ENCODE results near the gene NYAP1. TPM values are rescaled to one million over a fixed set of nuclear protein-coding genes. Genes with fewer than 3 reads are reported as not detected.

Gene NYAP1
- total RNA-seq, 2 donors from 2014 or later, result 0.92 to 0.95 TPM

DNA sequence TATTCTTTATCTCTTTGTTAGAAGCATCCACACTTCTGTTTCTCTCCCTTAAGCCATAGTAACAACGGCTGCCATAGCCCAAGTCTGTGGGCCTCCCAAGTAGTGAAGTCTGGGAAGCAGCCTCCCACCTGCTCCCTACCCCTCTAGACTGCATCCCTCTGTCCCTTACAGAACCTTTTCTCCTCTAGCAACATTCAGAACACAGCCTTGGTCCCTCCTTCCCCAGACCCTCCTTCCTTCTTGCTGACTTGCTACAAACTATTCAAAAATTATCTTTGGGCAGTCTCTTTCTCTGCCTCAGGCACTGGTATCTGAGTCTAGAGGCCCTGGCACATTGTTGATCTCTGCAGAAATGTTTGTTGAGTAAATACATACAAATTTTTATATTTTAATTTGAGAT lies 2.3 kb upstream of the NYAP1 start:
- H3K36me3 ChIP-seq, result no peaks in the 10 kb centered on the region
- H3K4me1 ChIP-seq (ENCODE audit: control insufficient read depth in 1 of 2, low read depth in 2 of 2), result peaks cover 19 to 26% of the 10 kb centered on the region in 2 donors
- DNase-seq (ENCODE audit: low spot score) (no peak), ATAC-seq (ENCODE audit: insufficient number of reproducible peaks, low FRiP score, low read depth) (no peak)
- no peaks in the 10 kb centered on the region for H3K27me3 ChIP-seq (replicated peaks; ENCODE audit: insufficient read depth)
- no peak overlapping the region for H3K4me3 ChIP-seq
- TF ChIP-seq, protein P1, sequence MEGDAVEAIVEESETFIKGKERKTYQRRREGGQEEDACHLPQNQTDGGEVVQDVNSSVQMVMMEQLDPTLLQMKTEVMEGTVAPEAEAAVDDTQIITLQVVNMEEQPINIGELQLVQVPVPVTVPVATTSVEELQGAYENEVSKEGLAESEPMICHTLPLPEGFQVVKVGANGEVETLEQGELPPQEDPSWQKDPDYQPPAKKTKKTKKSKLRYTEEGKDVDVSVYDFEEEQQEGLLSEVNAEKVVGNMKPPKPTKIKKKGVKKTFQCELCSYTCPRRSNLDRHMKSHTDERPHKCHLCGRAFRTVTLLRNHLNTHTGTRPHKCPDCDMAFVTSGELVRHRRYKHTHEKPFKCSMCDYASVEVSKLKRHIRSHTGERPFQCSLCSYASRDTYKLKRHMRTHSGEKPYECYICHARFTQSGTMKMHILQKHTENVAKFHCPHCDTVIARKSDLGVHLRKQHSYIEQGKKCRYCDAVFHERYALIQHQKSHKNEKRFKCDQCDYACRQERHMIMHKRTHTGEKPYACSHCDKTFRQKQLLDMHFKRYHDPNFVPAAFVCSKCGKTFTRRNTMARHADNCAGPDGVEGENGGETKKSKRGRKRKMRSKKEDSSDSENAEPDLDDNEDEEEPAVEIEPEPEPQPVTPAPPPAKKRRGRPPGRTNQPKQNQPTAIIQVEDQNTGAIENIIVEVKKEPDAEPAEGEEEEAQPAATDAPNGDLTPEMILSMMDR (IDR thresholded peaks at IDR 0.05), result no peak
- no peak overlapping the region for H3K27ac ChIP-seq
- no peaks in the 10 kb centered on the region for H3K9me3 ChIP-seq

DNA sequence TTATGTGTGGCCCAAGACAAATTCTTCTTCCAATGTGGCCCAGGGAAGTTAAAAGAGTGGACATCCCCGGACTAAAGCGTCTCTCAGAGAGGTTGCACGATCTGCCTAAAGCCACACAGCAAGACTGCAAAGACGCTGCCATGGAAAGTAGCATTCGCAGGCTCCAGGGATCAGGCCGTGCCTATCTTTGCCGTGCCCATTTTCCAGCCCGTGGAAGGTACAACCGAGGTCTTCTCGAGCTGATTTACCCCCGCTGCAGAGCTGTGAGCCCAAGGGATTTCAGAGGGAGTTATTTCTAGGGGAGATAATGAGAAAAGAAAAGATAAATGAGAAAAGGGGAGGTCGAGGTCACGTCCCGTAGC lies 1.0 kb upstream of the NYAP1 start:
- no peak for ATAC-seq (ENCODE audit: insufficient number of reproducible peaks, low FRiP score, low read depth)
- TF ChIP-seq, protein P1 (IDR thresholded peaks at IDR 0.05), result no peak
- DNase-seq (ENCODE audit: low spot score), result no peak
- H3K9me3 ChIP-seq, result no peaks in the 10 kb centered on the region
- no peak overlapping the region for H3K27ac ChIP-seq
- no peaks in the 10 kb centered on the region for H3K27me3 ChIP-seq (replicated peaks; ENCODE audit: insufficient read depth)
- no peaks in the 10 kb centered on the region for H3K36me3 ChIP-seq
- peak overlapping the region; percentile 73 for H3K4me3 ChIP-seq
- H3K4me1 ChIP-seq (ENCODE audit: control insufficient read depth in 1 of 2, low read depth in 2 of 2), result peaks cover 6 to 14% of the 10 kb centered on the region in 2 donors

DNA sequence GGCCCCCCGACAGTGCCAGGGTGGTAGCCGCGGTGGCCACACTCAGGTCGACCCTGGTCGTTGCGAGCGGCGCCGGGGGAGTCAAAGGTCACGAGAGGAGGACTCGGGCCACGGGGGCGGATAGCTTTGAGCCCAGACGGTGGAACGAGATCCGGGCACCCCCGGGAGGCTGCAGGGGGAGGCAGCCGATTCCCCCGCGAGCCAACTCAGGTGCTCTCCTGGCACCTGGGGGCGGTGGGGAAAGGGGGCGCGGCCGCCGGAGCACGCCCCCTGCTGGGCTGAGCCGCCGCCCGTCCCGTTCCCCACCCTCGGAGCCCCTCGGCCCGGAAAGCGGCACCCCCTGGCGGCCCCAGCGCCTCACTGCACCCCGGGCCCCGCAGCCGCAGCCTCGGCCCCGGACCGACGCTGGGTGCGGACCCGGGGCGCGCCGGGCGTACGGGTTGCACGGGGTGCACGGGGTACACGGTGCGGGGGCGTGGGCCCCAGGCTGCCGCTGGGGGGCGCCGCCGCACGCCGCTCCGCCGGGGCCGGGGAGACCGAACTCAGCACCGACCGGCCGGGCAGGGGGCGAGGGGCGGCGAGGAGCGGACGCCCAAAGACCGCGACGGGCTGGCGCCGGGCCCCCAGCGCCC lies 521 bp upstream of the NYAP1 start:
- H3K27me3 ChIP-seq (replicated peaks; ENCODE audit: insufficient read depth), result no peaks in the 10 kb centered on the region

DNA sequence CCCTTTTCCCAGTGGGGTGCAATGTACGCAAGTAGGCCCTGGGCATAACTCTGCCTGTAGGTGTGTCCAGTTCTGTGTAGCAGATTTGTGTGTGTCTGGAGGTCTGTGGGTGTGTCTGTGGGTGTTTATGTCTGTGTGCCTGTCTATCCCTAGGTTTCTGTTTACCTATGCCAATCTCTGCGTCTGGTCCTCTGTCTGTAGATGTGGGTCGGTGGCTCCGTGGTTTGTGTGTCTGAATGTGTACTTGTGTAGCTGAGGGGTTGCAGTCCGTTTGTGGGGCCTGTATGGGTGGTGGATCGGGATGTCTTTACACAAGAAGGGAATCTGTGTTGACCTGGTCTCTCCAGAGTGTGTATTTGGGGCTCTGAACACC lies 932 bp downstream of the NYAP1 start:
- no peaks in the 10 kb centered on the region for H3K9me3 ChIP-seq
- H3K27me3 ChIP-seq (replicated peaks; ENCODE audit: insufficient read depth), result no peaks in the 10 kb centered on the region
- peaks cover 5 to 8% of the 10 kb centered on the region in 2 donors for H3K4me1 ChIP-seq (ENCODE audit: control insufficient read depth in 1 of 2, low read depth in 2 of 2)
- H3K4me3 ChIP-seq, result no peak overlapping the region
- DNase-seq (ENCODE audit: low spot score) (no peak), ATAC-seq (ENCODE audit: insufficient number of reproducible peaks, low FRiP score, low read depth) (no peak)
- TF ChIP-seq, protein P1 (IDR thresholded peaks at IDR 0.05), result no peak
- H3K36me3 ChIP-seq, result no peaks in the 10 kb centered on the region
- H3K27ac ChIP-seq, result no peak overlapping the region

More for the DNA sequence above, 521 bp upstream of the NYAP1 start:
- Histone ChIP-seq H3K4me1 (ENCODE audit: control insufficient read depth in 1 of 2, low read depth in 2 of 2) (peaks cover 5 to 13% of the 10 kb centered on the region in 2 donors), H3K27ac (no peak overlapping the region), H3K9me3 (no peaks in the 10 kb centered on the region), H3K4me3 (peak overlapping the region; percentile 73), H3K36me3 (no peaks in the 10 kb centered on the region)
- no peak for ATAC-seq (ENCODE audit: insufficient number of reproducible peaks, low FRiP score, low read depth)
- no peak for DNase-seq (ENCODE audit: low spot score)
- TF ChIP-seq, protein P1 (IDR thresholded peaks at IDR 0.05), result peak; percentile 89

DNA sequence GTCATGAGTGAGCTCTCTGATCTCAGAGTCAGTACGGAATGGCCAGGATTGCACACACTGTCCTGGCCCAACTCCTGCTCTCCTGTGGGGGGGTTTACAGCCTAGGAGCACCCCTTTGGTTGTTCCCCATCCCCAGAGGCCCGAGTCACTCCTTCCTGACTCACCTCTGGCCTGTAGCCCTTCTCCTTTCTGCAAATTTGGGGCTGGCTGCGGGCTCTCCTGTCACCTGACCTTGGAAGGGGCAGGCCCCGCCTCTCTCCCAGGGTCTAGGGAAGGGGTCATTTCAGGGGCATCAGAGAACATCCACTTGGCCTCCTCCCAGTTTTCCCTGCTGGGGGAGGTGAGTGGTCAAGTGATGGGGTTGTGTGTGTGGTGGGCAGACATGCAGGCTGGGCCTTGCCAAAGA lies 1.7 kb downstream of the NYAP1 start:
- H3K27me3 ChIP-seq (replicated peaks; ENCODE audit: insufficient read depth), result no peaks in the 10 kb centered on the region
- H3K9me3 ChIP-seq, result no peaks in the 10 kb centered on the region
- TF ChIP-seq, protein P1 (IDR thresholded peaks at IDR 0.05), result no peak
- ATAC-seq (ENCODE audit: insufficient number of reproducible peaks, low FRiP score, low read depth) (no peak), DNase-seq (ENCODE audit: low spot score) (no peak)
- H3K4me1 ChIP-seq (ENCODE audit: control insufficient read depth in 1 of 2, low read depth in 2 of 2), result peaks cover 5 to 7% of the 10 kb centered on the region in 2 donors
- no peak overlapping the region for H3K4me3 ChIP-seq
- no peak overlapping the region for H3K27ac ChIP-seq
- H3K36me3 ChIP-seq, result no peaks in the 10 kb centered on the region
